ENCODE results near the gene UTP14C. TPM values are rescaled to one million over a fixed set of nuclear protein-coding genes. Genes with fewer than 3 reads are reported as not detected.

Gene UTP14C
- total RNA-seq, 1 donor from 2014 or later: 29.1 TPM

DNA sequence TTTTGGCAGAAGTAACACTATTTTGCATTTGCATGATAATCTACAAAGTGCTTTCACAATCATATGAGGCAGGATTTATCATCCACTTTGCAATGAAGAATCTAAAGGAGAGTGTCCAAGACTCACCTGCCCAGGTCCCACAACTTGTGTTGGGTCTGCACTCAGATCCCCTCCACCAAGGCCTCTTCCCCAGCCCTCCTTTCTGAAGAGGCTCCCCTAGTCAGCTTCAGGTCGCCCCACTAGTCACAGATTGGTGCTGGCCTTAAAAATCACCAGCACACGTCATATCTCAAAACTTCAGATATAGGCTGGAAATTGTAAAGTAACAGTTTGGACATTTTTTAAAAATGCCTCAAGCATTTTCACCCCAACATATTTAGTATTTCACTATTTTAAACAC lies 30.8 kb upstream of the UTP14C start:
- Mint-ChIP-seq H3K27ac (no peak overlapping the region), H3K27me3 (ENCODE audit: insufficient read depth, low read depth) (peaks cover 2% of the 10 kb centered on the region), H3K4me3 (no peak overlapping the region), H3K9me3 (no peaks in the 10 kb centered on the region), H3K4me1 (peaks cover 31% of the 10 kb centered on the region), H3K36me3 (peaks cover 2% of the 10 kb centered on the region)
- Histone ChIP-seq H3K4me1 (peaks cover 27% of the 10 kb centered on the region), H3K79me2 (ENCODE audit: low read depth) (no peaks in the 10 kb centered on the region), H3K27me3 (no peaks in the 10 kb centered on the region), H3K9ac (no peak overlapping the region), H3K4me3 (no peak overlapping the region), H4K20me1 (ENCODE audit: low read depth) (peaks cover 15% of the 10 kb centered on the region), H2AFZ (replicated peaks) (no peak overlapping the region), H3K4me2 (no peak overlapping the region), H3K27ac (no peak overlapping the region), H3F3A (ENCODE audit: low read depth) (no peaks in the 10 kb centered on the region), H3K36me3 (no peaks in the 10 kb centered on the region), H3K9me3 (ENCODE audit: low read depth) (no peaks in the 10 kb centered on the region)
- TF ChIP-seq, protein P1, sequence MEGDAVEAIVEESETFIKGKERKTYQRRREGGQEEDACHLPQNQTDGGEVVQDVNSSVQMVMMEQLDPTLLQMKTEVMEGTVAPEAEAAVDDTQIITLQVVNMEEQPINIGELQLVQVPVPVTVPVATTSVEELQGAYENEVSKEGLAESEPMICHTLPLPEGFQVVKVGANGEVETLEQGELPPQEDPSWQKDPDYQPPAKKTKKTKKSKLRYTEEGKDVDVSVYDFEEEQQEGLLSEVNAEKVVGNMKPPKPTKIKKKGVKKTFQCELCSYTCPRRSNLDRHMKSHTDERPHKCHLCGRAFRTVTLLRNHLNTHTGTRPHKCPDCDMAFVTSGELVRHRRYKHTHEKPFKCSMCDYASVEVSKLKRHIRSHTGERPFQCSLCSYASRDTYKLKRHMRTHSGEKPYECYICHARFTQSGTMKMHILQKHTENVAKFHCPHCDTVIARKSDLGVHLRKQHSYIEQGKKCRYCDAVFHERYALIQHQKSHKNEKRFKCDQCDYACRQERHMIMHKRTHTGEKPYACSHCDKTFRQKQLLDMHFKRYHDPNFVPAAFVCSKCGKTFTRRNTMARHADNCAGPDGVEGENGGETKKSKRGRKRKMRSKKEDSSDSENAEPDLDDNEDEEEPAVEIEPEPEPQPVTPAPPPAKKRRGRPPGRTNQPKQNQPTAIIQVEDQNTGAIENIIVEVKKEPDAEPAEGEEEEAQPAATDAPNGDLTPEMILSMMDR (IDR thresholded peaks at IDR 0.05): no peak
- no peak for TF ChIP-seq EZH2phosphoT487 (IDR thresholded peaks at IDR 0.05)
- no peak for TF ChIP-seq EZH2 (IDR thresholded peaks at IDR 0.05)
- DNase-seq (ENCODE audit: low spot score): no peak

DNA sequence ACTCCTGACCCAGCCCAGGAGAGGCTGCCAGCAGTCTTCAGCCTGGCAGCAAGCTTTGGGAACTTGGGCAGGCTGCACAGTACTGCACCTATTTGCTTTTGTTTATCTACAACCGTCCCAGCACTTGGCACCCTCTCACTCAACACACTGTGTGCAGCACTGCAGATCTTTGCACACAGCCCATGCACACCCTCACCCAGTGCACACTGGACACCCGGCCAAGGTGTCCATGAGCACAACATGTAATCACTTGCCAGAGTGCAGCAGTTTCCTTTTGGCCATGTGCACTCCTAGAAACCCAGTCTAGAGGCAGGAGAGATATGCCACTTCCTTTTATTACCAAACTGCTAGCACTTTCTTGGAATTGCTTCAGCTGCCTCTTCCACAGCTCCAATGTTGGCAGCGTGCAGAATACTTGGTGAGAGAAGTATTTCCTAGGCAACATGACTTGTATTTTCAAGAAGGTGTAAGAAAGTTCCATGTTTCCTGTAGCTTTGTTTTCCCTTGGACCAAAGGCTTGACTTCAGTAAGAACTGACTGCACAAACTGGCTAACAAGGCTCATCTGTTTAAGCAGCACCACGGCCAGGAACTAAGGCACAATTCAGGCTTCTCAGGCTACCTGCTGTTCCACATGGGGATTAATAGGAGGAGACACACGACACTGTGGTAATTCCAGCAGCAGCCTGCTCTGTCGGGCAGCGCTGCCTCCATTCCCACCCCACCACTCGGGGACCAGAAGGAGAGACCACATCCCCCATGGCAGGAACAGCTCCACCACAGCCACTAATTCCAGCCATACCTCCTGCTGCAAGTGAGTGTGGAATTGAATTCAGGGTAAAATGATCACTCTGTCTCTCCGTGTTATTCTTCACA lies 28.6 kb upstream of the UTP14C start:
- Histone ChIP-seq H3K4me1 (peaks cover 34% of the 10 kb centered on the region), H3K9me3 (ENCODE audit: low read depth) (no peaks in the 10 kb centered on the region), H3K9ac (no peak overlapping the region), H3K79me2 (ENCODE audit: low read depth) (no peaks in the 10 kb centered on the region), H3K27ac (no peak overlapping the region), H4K20me1 (ENCODE audit: low read depth) (peaks cover 15% of the 10 kb centered on the region), H2AFZ (replicated peaks) (no peak overlapping the region), H3K4me3 (no peak overlapping the region), H3K27me3 (no peaks in the 10 kb centered on the region), H3K36me3 (no peaks in the 10 kb centered on the region), H3K4me2 (peak overlapping the region; percentile 49), H3F3A (ENCODE audit: low read depth) (no peaks in the 10 kb centered on the region)
- Mint-ChIP-seq H3K9me3 (no peaks in the 10 kb centered on the region), H3K27ac (no peak overlapping the region), H3K4me1 (peaks cover 44% of the 10 kb centered on the region), H3K4me3 (no peak overlapping the region), H3K27me3 (ENCODE audit: insufficient read depth, low read depth) (peaks cover 2% of the 10 kb centered on the region), H3K36me3 (peaks cover 2% of the 10 kb centered on the region)
- TF ChIP-seq, protein P1 (IDR thresholded peaks at IDR 0.05): no peak
- TF ChIP-seq EZH2 (IDR thresholded peaks at IDR 0.05): no peak
- TF ChIP-seq EZH2phosphoT487 (IDR thresholded peaks at IDR 0.05): no peak
- DNase-seq (ENCODE audit: low spot score): peak; percentile 55

DNA sequence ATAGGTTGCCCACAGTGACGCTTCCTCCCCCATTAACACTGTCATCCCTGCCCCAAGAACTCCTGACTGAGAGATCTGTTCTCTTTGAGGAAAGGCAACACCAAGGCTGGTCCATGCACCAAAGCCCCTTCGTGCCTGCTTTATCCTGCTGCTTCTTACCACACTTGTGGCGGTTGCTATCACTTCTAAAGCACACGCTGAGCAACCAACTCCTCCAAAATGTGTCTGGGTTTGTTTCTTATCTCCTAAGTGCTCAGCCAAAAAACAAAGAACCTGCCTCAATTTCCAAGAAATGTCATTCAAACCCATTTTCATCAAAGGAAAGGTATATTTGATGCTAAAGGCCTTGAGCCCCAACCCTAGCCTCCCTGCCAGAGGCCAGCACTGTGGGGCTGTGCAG lies 27.9 kb upstream of the UTP14C start:
- H3F3A ChIP-seq (ENCODE audit: low read depth): no peaks in the 10 kb centered on the region
- TF ChIP-seq, protein P1 (IDR thresholded peaks at IDR 0.05): no peak
- no peak for TF ChIP-seq EZH2 (IDR thresholded peaks at IDR 0.05)
- no peak for TF ChIP-seq EZH2phosphoT487 (IDR thresholded peaks at IDR 0.05)
- H3K9me3 Mint-ChIP-seq: no peaks in the 10 kb centered on the region
- H2AFZ ChIP-seq (replicated peaks): no peak overlapping the region
- H3K36me3 ChIP-seq: no peaks in the 10 kb centered on the region
- no peak overlapping the region for H3K4me3 Mint-ChIP-seq
- no peak overlapping the region for H3K27ac Mint-ChIP-seq
- no peak for DNase-seq (ENCODE audit: low spot score)
- H3K9me3 ChIP-seq (ENCODE audit: low read depth): no peaks in the 10 kb centered on the region
- H3K9ac ChIP-seq: no peak overlapping the region
- no peaks in the 10 kb centered on the region for H3K79me2 ChIP-seq (ENCODE audit: low read depth)
- H3K36me3 Mint-ChIP-seq: no peaks in the 10 kb centered on the region
- peaks cover 15% of the 10 kb centered on the region for H4K20me1 ChIP-seq (ENCODE audit: low read depth)
- H3K4me2 ChIP-seq: peak overlapping the region; percentile 49
- H3K27me3 ChIP-seq: no peaks in the 10 kb centered on the region
- peaks cover 2% of the 10 kb centered on the region for H3K27me3 Mint-ChIP-seq (ENCODE audit: insufficient read depth, low read depth)
- no peak overlapping the region for H3K4me3 ChIP-seq
- peaks cover 50% of the 10 kb centered on the region for H3K4me1 Mint-ChIP-seq
- no peak overlapping the region for H3K27ac ChIP-seq
- peaks cover 34% of the 10 kb centered on the region for H3K4me1 ChIP-seq
